GM23338 (cell line): Measurements from ENCODE around the gene FAM83B.

Experiments
- CREB1 ChIP-seq: fragments of 250-450 bp; sonication (Bioruptor Pico); IDR thresholded peaks from 2 replicates; pipeline ENCODE4 v1.5.0; 2020; ENCODE audit warnings: low read depth, mild to moderate bottlenecking, moderate library complexity
- ETS1 ChIP-seq: IDR thresholded peaks from 2 replicates; pipeline ENCODE4 v1.6.1; 2016; ENCODE audit warnings: antibody characterized with exemption
- EZH2 ChIP-seq: fragments of 200-600 bp; sonication (generic); IDR thresholded peaks from one replicate; pipeline ENCODE4 v1.8.0; 2017; ENCODE audit warnings: antibody characterized with exemption, mild to moderate bottlenecking, low read depth; ENCODE audit not compliant: unreplicated experiment
- EZH2phosphoT487 ChIP-seq: fragments of 200-600 bp; sonication (generic); IDR thresholded peaks from one replicate; pipeline ENCODE4 v1.8.1; 2018; ENCODE audit warnings: antibody characterized with exemption; ENCODE audit not compliant: unreplicated experiment
- POLR2AphosphoS5 ChIP-seq: IDR thresholded peaks from 2 replicates; pipeline ENCODE4 v1.6.1; 2016; ENCODE audit warnings: antibody characterized with exemption, low read depth
- STAT1 ChIP-seq: IDR thresholded peaks from one replicate; pipeline ENCODE4 v1.6.1; 2016; ENCODE audit warnings: antibody characterized with exemption; ENCODE audit not compliant: unreplicated experiment
- TF ChIP-seq, protein P1 (sequence below), 2 experiments: fragments of 200-600 bp in 1 of 2; sonication (generic) in 1 of 2; conservative IDR thresholded peaks; 2 replicates each; pipeline versions ENCODE4 v1.5.1 to v1.6.1; 2016 to 2017; ENCODE audit warnings: antibody characterized with exemption in 2 of 2, low read depth in 2 of 2, mild to moderate bottlenecking in 2 of 2, moderate library complexity in 1 of 2

GRCh38 chr6:54800050-54800600, 46.4 kb upstream of the FAM83B start:
- TF ChIP-seq, protein P1, sequence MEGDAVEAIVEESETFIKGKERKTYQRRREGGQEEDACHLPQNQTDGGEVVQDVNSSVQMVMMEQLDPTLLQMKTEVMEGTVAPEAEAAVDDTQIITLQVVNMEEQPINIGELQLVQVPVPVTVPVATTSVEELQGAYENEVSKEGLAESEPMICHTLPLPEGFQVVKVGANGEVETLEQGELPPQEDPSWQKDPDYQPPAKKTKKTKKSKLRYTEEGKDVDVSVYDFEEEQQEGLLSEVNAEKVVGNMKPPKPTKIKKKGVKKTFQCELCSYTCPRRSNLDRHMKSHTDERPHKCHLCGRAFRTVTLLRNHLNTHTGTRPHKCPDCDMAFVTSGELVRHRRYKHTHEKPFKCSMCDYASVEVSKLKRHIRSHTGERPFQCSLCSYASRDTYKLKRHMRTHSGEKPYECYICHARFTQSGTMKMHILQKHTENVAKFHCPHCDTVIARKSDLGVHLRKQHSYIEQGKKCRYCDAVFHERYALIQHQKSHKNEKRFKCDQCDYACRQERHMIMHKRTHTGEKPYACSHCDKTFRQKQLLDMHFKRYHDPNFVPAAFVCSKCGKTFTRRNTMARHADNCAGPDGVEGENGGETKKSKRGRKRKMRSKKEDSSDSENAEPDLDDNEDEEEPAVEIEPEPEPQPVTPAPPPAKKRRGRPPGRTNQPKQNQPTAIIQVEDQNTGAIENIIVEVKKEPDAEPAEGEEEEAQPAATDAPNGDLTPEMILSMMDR (conservative IDR thresholded peaks at IDR 0.05; ENCODE audit: low read depth in 2 of 2), result no peak
- TF ChIP-seq EZH2 (no peak), ETS1 (no peak), CREB1 (CRISPR knock-in tag) (no peak), EZH2phosphoT487 (no peak), POLR2AphosphoS5 (no peak), STAT1 (no peak)
